ENCODE data around the gene UQCRQ.

GRCh38 chr5:132901036-132901435, 34.6 kb downstream of the UQCRQ start:
- no peak for TF ChIP-seq POLR2A (IDR thresholded peaks at IDR 0.05)
- no peak for TF ChIP-seq CTCF (IDR thresholded peaks at IDR 0.05)
- no peak for TF ChIP-seq EP300 (IDR thresholded peaks at IDR 0.05; ENCODE audit: low read depth)

All from transverse colon (tissue), 3 donors.